HG03378 (cell line): ENCODE measurements around the gene SVOP.
"Not testable (repeated sequence)": the region's sequence is repeated elsewhere in the genome, so short reads cannot be mapped to it uniquely, and the experiment has no call there.

Experiments used
- ATAC-seq: cut with Tn5 transposase; IDR thresholded peaks from one replicate; pipeline ENCODE4 v1.9.1; 2021; ENCODE audit warnings: mild to moderate bottlenecking, moderate library complexity; ENCODE audit not compliant: unreplicated experiment

SVOP gene

GRCh38 chr12:109033239-109034196, 12.7 kb upstream of the SVOP start:
- no peak for ATAC-seq

- ATAC-seq: no peak
Observed at GRCh38 chr12:109029411-109029810, 8.5 kb upstream of the SVOP start.

- not testable (repeated sequence) for ATAC-seq
Observed at GRCh38 chr12:109028624-109029023, 7.8 kb upstream of the SVOP start.

GRCh38 chr12:109027767-109028166, 6.9 kb upstream of the SVOP start:
- no peak for ATAC-seq

- no peak for ATAC-seq
Observed at GRCh38 chr12:109020146-109020795, 597 bp downstream of the SVOP start.

GRCh38 chr12:109018296-109018695, 2.6 kb downstream of the SVOP start:
- no peak for ATAC-seq

GRCh38 chr12:109016978-109017377, 3.9 kb downstream of the SVOP start:
- no peak for ATAC-seq

GRCh38 chr12:109016016-109016415, 4.9 kb downstream of the SVOP start:
- ATAC-seq: no peak

GRCh38 chr12:109014984-109015765, 5.7 kb downstream of the SVOP start:
- no peak for ATAC-seq

- ATAC-seq: no peak
Observed at GRCh38 chr12:109010259-109010658, 10.6 kb downstream of the SVOP start.

GRCh38 chr12:109009766-109010165, 11.1 kb downstream of the SVOP start:
- ATAC-seq: no peak

- ATAC-seq: no peak
Observed at GRCh38 chr12:109004017-109004416, 16.9 kb downstream of the SVOP start.

- ATAC-seq: no peak
Observed at GRCh38 chr12:108996320-108996719, 24.5 kb downstream of the SVOP start.

GRCh38 chr12:108995370-108995992, 25.4 kb downstream of the SVOP start:
- ATAC-seq: no peak

- not testable (repeated sequence) for ATAC-seq
Observed at GRCh38 chr12:108990103-108990502, 30.8 kb downstream of the SVOP start.

GRCh38 chr12:108989376-108989775, 31.5 kb downstream of the SVOP start:
- no peak for ATAC-seq

GRCh38 chr12:108985750-108986149, 35.1 kb downstream of the SVOP start:
- no peak for ATAC-seq

GRCh38 chr12:108983227-108983626, 37.6 kb downstream of the SVOP start:
- ATAC-seq: no peak

- no peak for ATAC-seq
Observed at GRCh38 chr12:108982621-108983219, 38.1 kb downstream of the SVOP start.

GRCh38 chr12:108981835-108982234, 39.0 kb downstream of the SVOP start:
- ATAC-seq: no peak
